Parathyroid adenoma (tissue), 2 donors: Measurements from ENCODE around the gene CCBE1.

Experiments used
- H2AFZ ChIP-seq: fragments of 300-600 bp; sonication (generic); one replicate; pipeline ENCODE4 v1.7.0; 2017; ENCODE audit warnings: antibody characterized with exemption, mild to moderate bottlenecking
- H3K27ac ChIP-seq: fragments of 300-600 bp; sonication (generic); one replicate; pipeline ENCODE4 v1.7.0; 2017
- H3K27me3 ChIP-seq: fragments of 300-600 bp; sonication (generic); one replicate; pipeline ENCODE4 v1.7.0; 2017; ENCODE audit warnings: low read length; ENCODE audit not compliant: control insufficient read depth, insufficient read depth
- H3K36me3 ChIP-seq: fragments of 300-600 bp; sonication (generic); one replicate; pipeline ENCODE4 v1.7.0; 2017; ENCODE audit warnings: low read length; ENCODE audit not compliant: control insufficient read depth, insufficient read depth
- H3K4me1 ChIP-seq: fragments of 300-600 bp; sonication (generic); one replicate; pipeline ENCODE4 v1.7.0; 2017; ENCODE audit warnings: control low read depth
- H3K4me2 ChIP-seq: fragments of 300-600 bp; sonication (generic); one replicate; pipeline ENCODE4 v1.7.0; 2017; ENCODE audit warnings: low read length
- H3K4me3 ChIP-seq: fragments of 300-600 bp; sonication (generic); one replicate; pipeline ENCODE4 v1.7.0; 2017; ENCODE audit warnings: low read depth, low read length
- H3K79me2 ChIP-seq: fragments of 300-600 bp; sonication (generic); one replicate; pipeline ENCODE4 v1.7.0; 2017; ENCODE audit warnings: control low read depth
- H3K9ac ChIP-seq: fragments of 300-600 bp; sonication (generic); one replicate; pipeline ENCODE4 v1.7.0; 2017; ENCODE audit warnings: mild to moderate bottlenecking
- H3K9me3 ChIP-seq: fragments of 300-600 bp; sonication (generic); one replicate; pipeline ENCODE4 v1.7.0; 2017; ENCODE audit warnings: low read length; ENCODE audit not compliant: control insufficient read depth
- CTCF ChIP-seq: fragments of 300-600 bp; sonication (generic); IDR thresholded peaks from one replicate; pipeline ENCODE4 v1.7.0; 2017; ENCODE audit warnings: antibody characterized with exemption, mild to moderate bottlenecking
- donor health status: primary hyperparathyroidism.

The CCBE1 gene

GRCh38 chr18:59562751-59563150, 134.5 kb downstream of the CCBE1 start:
- Histone ChIP-seq H2AFZ (no peak overlapping the region), H3K36me3 (no peaks in the 10 kb centered on the region), H3K4me1 (no peaks in the 10 kb centered on the region), H3K4me2 (no peak overlapping the region), H3K9me3 (no peaks in the 10 kb centered on the region), H3K27ac (no peak overlapping the region), H3K4me3 (no peak overlapping the region), H3K9ac (no peak overlapping the region), H3K27me3 (no peaks in the 10 kb centered on the region), H3K79me2 (no peaks in the 10 kb centered on the region)
- no peak for TF ChIP-seq CTCF

GRCh38 chr18:59561612-59562011, 135.6 kb downstream of the CCBE1 start:
- H3K27me3 ChIP-seq, result no peaks in the 10 kb centered on the region
- H3K4me3 ChIP-seq, result no peak overlapping the region
- no peaks in the 10 kb centered on the region for H3K4me1 ChIP-seq
- H3K36me3 ChIP-seq, result no peaks in the 10 kb centered on the region
- H2AFZ ChIP-seq, result no peak overlapping the region
- no peaks in the 10 kb centered on the region for H3K9me3 ChIP-seq
- H3K4me2 ChIP-seq, result no peak overlapping the region
- TF ChIP-seq CTCF, result no peak
- no peak overlapping the region for H3K27ac ChIP-seq
- H3K79me2 ChIP-seq, result no peaks in the 10 kb centered on the region
- no peak overlapping the region for H3K9ac ChIP-seq

GRCh38 chr18:59560556-59560955, 136.7 kb downstream of the CCBE1 start:
- Histone ChIP-seq H3K4me2 (no peak overlapping the region), H3K27ac (no peak overlapping the region), H3K36me3 (no peaks in the 10 kb centered on the region), H3K79me2 (no peaks in the 10 kb centered on the region), H2AFZ (no peak overlapping the region), H3K4me1 (no peaks in the 10 kb centered on the region), H3K27me3 (no peaks in the 10 kb centered on the region), H3K4me3 (no peak overlapping the region), H3K9me3 (no peaks in the 10 kb centered on the region), H3K9ac (no peak overlapping the region)
- TF ChIP-seq CTCF, result no peak

- no peaks in the 10 kb centered on the region for H3K36me3 ChIP-seq
- no peak overlapping the region for H3K27ac ChIP-seq
- no peak for TF ChIP-seq CTCF
- no peak overlapping the region for H3K4me2 ChIP-seq
- H3K9me3 ChIP-seq, result no peaks in the 10 kb centered on the region
- no peaks in the 10 kb centered on the region for H3K4me1 ChIP-seq
- no peaks in the 10 kb centered on the region for H3K27me3 ChIP-seq
- no peaks in the 10 kb centered on the region for H3K79me2 ChIP-seq
- no peak overlapping the region for H3K4me3 ChIP-seq
- H2AFZ ChIP-seq, result no peak overlapping the region
- H3K9ac ChIP-seq, result no peak overlapping the region
These were observed 137.7 kb downstream of the CCBE1 start for GRCh38 chr18:59559528-59559927.

- H2AFZ ChIP-seq, result peak overlapping the region; percentile 41
- H3K9ac ChIP-seq, result no peak overlapping the region
- no peaks in the 10 kb centered on the region for H3K9me3 ChIP-seq
- H3K79me2 ChIP-seq, result no peaks in the 10 kb centered on the region
- no peaks in the 10 kb centered on the region for H3K36me3 ChIP-seq
- no peak overlapping the region for H3K27ac ChIP-seq
- H3K4me3 ChIP-seq, result no peak overlapping the region
- H3K27me3 ChIP-seq, result no peaks in the 10 kb centered on the region
- no peak for TF ChIP-seq CTCF
- peak overlapping the region; percentile 56 for H3K4me2 ChIP-seq
- H3K4me1 ChIP-seq, result no peaks in the 10 kb centered on the region
These were observed 141.1 kb downstream of the CCBE1 start for GRCh38 chr18:59555995-59556659.
